Mesendoderm (in vitro differentiated cells): ENCODE data around the gene CYP46A1.

ENCODE experiments used
- DNase-seq: peaks from one replicate; pipeline ENCODE4 v3.0.0; 2013
- H2AK5ac ChIP-seq: 2 replicates; pipeline ENCODE4 v1.6.1; 2013; ENCODE audit warnings: low read length, inconsistent platforms
- H2BK120ac ChIP-seq: 2 replicates; pipeline ENCODE4 v1.6.1; 2013; ENCODE audit warnings: low read depth, mild to moderate bottlenecking, low read length, moderate library complexity, mixed read lengths
- H2BK15ac ChIP-seq: replicated peaks from 2 replicates; pipeline ENCODE4 v1.6.1; 2013; ENCODE audit warnings: low read depth, mild to moderate bottlenecking, moderate library complexity
- H2BK5ac ChIP-seq: 2 replicates; pipeline ENCODE4 v1.6.1; 2013; ENCODE audit warnings: low read length, inconsistent platforms
- H3K18ac ChIP-seq: 2 replicates; pipeline ENCODE4 v1.6.1; 2013; ENCODE audit warnings: mild to moderate bottlenecking, low read length, mixed read lengths
- H3K23ac ChIP-seq: one replicate; pipeline ENCODE4 v1.6.1; 2013; ENCODE audit warnings: low read length
- H3K27ac ChIP-seq: 2 replicates; pipeline ENCODE4 v1.5.1; 2013; ENCODE audit warnings: low read depth, mild to moderate bottlenecking, inconsistent platforms, low read length, moderate library complexity
- H3K27me3 ChIP-seq: 2 replicates; pipeline ENCODE4 v1.6.1; 2013; ENCODE audit warnings: low read length, control low read depth, mild to moderate bottlenecking, inconsistent platforms; ENCODE audit not compliant: insufficient read depth, poor library complexity
- H3K36me3 ChIP-seq: 2 replicates; pipeline ENCODE4 v1.6.1; 2013; ENCODE audit warnings: low read length, inconsistent platforms; ENCODE audit not compliant: control insufficient read depth, insufficient read depth
- H3K4ac ChIP-seq: one replicate; pipeline ENCODE4 v1.6.1; 2013; ENCODE audit warnings: low read depth, mild to moderate bottlenecking, low read length, moderate library complexity
- H3K4me1 ChIP-seq: 2 replicates; pipeline ENCODE4 v1.6.1; 2013; ENCODE audit warnings: low read depth, low read length, inconsistent platforms; ENCODE audit not compliant: control insufficient read depth
- H3K4me2 ChIP-seq: 2 replicates; pipeline ENCODE4 v1.6.1; 2013; ENCODE audit warnings: low read length
- H3K4me3 ChIP-seq: 2 replicates; pipeline ENCODE4 v1.5.1; 2013; ENCODE audit warnings: mild to moderate bottlenecking, low read length
- H3K56ac ChIP-seq: one replicate; pipeline ENCODE4 v1.6.1; 2013; ENCODE audit warnings: low read length
- H3K79me1 ChIP-seq: 2 replicates; pipeline ENCODE4 v1.6.1; 2013; ENCODE audit warnings: low read length, inconsistent platforms
- H3K79me2 ChIP-seq: 2 replicates; pipeline ENCODE4 v1.6.1; 2013; ENCODE audit warnings: mild to moderate bottlenecking, low read length; ENCODE audit not compliant: control insufficient read depth, insufficient read depth
- H3K9ac ChIP-seq: 2 replicates; pipeline ENCODE4 v1.6.1; 2013; ENCODE audit warnings: low read length, inconsistent platforms
- H4K5ac ChIP-seq: one replicate; pipeline ENCODE4 v1.6.1; 2013; ENCODE audit warnings: low read length
- H4K8ac ChIP-seq: one replicate; pipeline ENCODE4 v1.6.1; 2013; ENCODE audit warnings: low read depth, mild to moderate bottlenecking, control low read depth, low read length, moderate library complexity
- WGBS: extraction: QIAGEN DNeasy Blood & Tissue Kit; methylation state at CpG from one replicate; pipeline ENCODE4 v1.1.7; 2013; ENCODE audit warnings: low lambda C conversion rate, missing lambda C conversion rate; ENCODE audit not compliant: insufficient coverage; ENCODE audit errors: extremely low coverage; 5-methylcytosine and 5-hydroxymethylcytosine counted together

CYP46A1 gene

DNA sequence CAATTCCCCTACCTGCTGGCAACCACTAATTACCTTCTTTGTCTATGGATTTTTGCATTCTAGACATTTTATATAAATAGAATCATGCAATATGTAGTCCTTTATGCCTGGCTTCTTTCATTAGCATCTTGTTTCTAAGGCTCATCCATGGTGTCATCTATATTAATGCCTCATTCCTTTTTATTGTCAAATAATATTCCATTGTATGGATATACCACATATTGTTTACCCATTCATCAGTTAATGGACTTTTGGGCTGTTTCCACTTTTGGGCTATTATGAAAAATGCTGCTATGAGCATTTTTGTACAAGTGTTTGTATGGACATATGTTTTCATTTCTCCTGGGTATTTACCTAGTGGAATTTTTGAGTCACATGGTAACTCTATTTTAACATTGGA lies 18.0 kb downstream of the CYP46A1 start:
- Histone ChIP-seq H3K79me1 (no peaks in the 10 kb centered on the region), H4K8ac (no peak overlapping the region), H3K9ac (no peak overlapping the region), H3K27me3 (no peaks in the 10 kb centered on the region), H3K27ac (no peak overlapping the region), H3K18ac (no peak overlapping the region), H2BK15ac (no peak overlapping the region), H2BK5ac (no peak overlapping the region), H3K4ac (no peak overlapping the region), H3K23ac (no peak overlapping the region), H3K4me3 (no peak overlapping the region), H2AK5ac (no peak overlapping the region), H2BK120ac (no peak overlapping the region), H3K79me2 (no peaks in the 10 kb centered on the region), H3K36me3 (no peaks in the 10 kb centered on the region), H4K5ac (no peak overlapping the region), H3K56ac (no peak overlapping the region), H3K4me1 (no peaks in the 10 kb centered on the region), H3K4me2 (no peak overlapping the region)
- no peak for DNase-seq

- DNase-seq, result no peak
- no peak overlapping the region for H3K9ac ChIP-seq
- H3K56ac ChIP-seq, result no peak overlapping the region
- H3K4me1 ChIP-seq, result no peaks in the 10 kb centered on the region
- H3K23ac ChIP-seq, result no peak overlapping the region
- no peak overlapping the region for H2BK15ac ChIP-seq
- H3K27me3 ChIP-seq, result no peaks in the 10 kb centered on the region
- H4K8ac ChIP-seq, result no peak overlapping the region
- no peak overlapping the region for H2BK120ac ChIP-seq
- no CpG with 5 or more reads among the region's 3 CpGs for WGBS
- H3K4ac ChIP-seq, result no peak overlapping the region
- no peaks in the 10 kb centered on the region for H3K36me3 ChIP-seq
- H2BK5ac ChIP-seq, result no peak overlapping the region
- no peak overlapping the region for H2AK5ac ChIP-seq
- H3K27ac ChIP-seq, result no peak overlapping the region
- no peak overlapping the region for H3K18ac ChIP-seq
- H3K79me1 ChIP-seq, result no peaks in the 10 kb centered on the region
- no peak overlapping the region for H3K4me3 ChIP-seq
- H3K79me2 ChIP-seq, result no peaks in the 10 kb centered on the region
- no peak overlapping the region for H3K4me2 ChIP-seq
- no peak overlapping the region for H4K5ac ChIP-seq
Measured at GRCh38 chr14:99703381-99703780, 19.3 kb downstream of the CYP46A1 start.

- Histone ChIP-seq H4K5ac (no peak overlapping the region), H3K4ac (no peak overlapping the region), H3K4me2 (no peak overlapping the region), H2BK120ac (no peak overlapping the region), H3K79me1 (no peaks in the 10 kb centered on the region), H3K4me1 (no peaks in the 10 kb centered on the region), H3K9ac (no peak overlapping the region), H3K36me3 (no peaks in the 10 kb centered on the region), H3K23ac (no peak overlapping the region), H3K56ac (no peak overlapping the region), H2AK5ac (no peak overlapping the region), H2BK5ac (no peak overlapping the region), H2BK15ac (no peak overlapping the region), H3K4me3 (no peak overlapping the region), H3K18ac (no peak overlapping the region), H3K79me2 (no peaks in the 10 kb centered on the region), H3K27me3 (no peaks in the 10 kb centered on the region), H3K27ac (no peak overlapping the region), H4K8ac (no peak overlapping the region)
- no peak for DNase-seq
- WGBS, result no CpG with 5 or more reads among the region's 2 CpGs
Measured at GRCh38 chr14:99704037-99704436, 19.9 kb downstream of the CYP46A1 start.

- WGBS, result no CpG with 5 or more reads among the region's 8 CpGs
- Histone ChIP-seq H3K56ac (no peak overlapping the region), H3K4ac (no peak overlapping the region)
Measured at GRCh38 chr14:99706107-99706900, 22.2 kb downstream of the CYP46A1 start.

GRCh38 chr14:99707420-99707819 lies 23.3 kb downstream of the CYP46A1 start:
- Histone ChIP-seq H3K79me1 (no peaks in the 10 kb centered on the region), H3K36me3 (no peaks in the 10 kb centered on the region), H3K18ac (no peak overlapping the region), H4K8ac (no peak overlapping the region), H3K79me2 (no peaks in the 10 kb centered on the region), H3K4me2 (no peak overlapping the region), H3K27me3 (no peaks in the 10 kb centered on the region), H3K4ac (no peak overlapping the region), H2BK5ac (no peak overlapping the region), H3K56ac (no peak overlapping the region), H2BK15ac (no peak overlapping the region), H3K4me3 (no peak overlapping the region), H3K4me1 (no peaks in the 10 kb centered on the region), H3K23ac (no peak overlapping the region), H2AK5ac (no peak overlapping the region), H4K5ac (no peak overlapping the region), H3K9ac (no peak overlapping the region), H2BK120ac (no peak overlapping the region), H3K27ac (no peak overlapping the region)
- no peak for DNase-seq
- no CpG with 5 or more reads among the region's 2 CpGs for WGBS

More at GRCh38 chr14:99706107-99706900, 22.2 kb downstream of the CYP46A1 start:
- no peaks in the 10 kb centered on the region for H3K27me3 ChIP-seq
- H2BK15ac ChIP-seq, result no peak overlapping the region
- no peak overlapping the region for H3K27ac ChIP-seq
- no peak overlapping the region for H4K8ac ChIP-seq
- H2AK5ac ChIP-seq, result no peak overlapping the region
- no peak overlapping the region for H3K4me2 ChIP-seq
- no peaks in the 10 kb centered on the region for H3K4me1 ChIP-seq
- no peaks in the 10 kb centered on the region for H3K36me3 ChIP-seq
- no peak overlapping the region for H3K4me3 ChIP-seq
- no peak for DNase-seq
- no peak overlapping the region for H4K5ac ChIP-seq
- H3K79me2 ChIP-seq, result no peaks in the 10 kb centered on the region
- no peaks in the 10 kb centered on the region for H3K79me1 ChIP-seq
- H2BK120ac ChIP-seq, result no peak overlapping the region
- no peak overlapping the region for H3K9ac ChIP-seq
- H3K23ac ChIP-seq, result no peak overlapping the region
- H2BK5ac ChIP-seq, result no peak overlapping the region
- no peak overlapping the region for H3K18ac ChIP-seq

DNA sequence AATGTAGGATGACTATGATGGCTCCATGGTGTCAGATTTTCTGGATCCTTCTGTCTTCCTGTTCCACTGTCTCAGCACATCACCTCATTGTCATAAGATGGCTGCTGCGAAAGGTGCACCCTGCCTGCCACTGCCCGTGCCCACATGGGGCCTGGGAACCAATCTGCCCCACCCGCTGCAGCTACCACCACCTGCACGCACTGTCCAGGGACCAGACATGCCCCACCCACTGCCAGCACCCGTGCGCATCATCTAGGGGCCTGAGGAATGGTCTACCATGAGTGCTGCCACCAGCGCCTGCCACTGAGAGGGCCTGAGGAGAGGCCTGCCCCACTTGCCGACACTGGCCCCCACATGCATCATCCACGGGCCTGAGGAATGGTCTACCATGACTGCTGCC lies 23.8 kb downstream of the CYP46A1 start:
- Histone ChIP-seq H3K4me2 (no peak overlapping the region), H3K18ac (no peak overlapping the region), H3K27ac (no peak overlapping the region), H3K4me1 (no peaks in the 10 kb centered on the region), H3K23ac (no peak overlapping the region), H4K5ac (no peak overlapping the region), H3K36me3 (no peaks in the 10 kb centered on the region), H2BK5ac (no peak overlapping the region), H3K56ac (no peak overlapping the region), H4K8ac (no peak overlapping the region), H3K27me3 (no peaks in the 10 kb centered on the region), H3K79me2 (no peaks in the 10 kb centered on the region), H2AK5ac (no peak overlapping the region), H2BK15ac (no peak overlapping the region), H3K4me3 (no peak overlapping the region), H2BK120ac (no peak overlapping the region), H3K4ac (no peak overlapping the region), H3K9ac (no peak overlapping the region), H3K79me1 (no peaks in the 10 kb centered on the region)
- no peak for DNase-seq
- no CpG with 5 or more reads among the region's 9 CpGs for whole genome bisulfite sequencing
